Sigmoid colon (tissue), 7 donors: Measurements from ENCODE around the gene IQSEC2. TPM values are rescaled to one million over a fixed set of nuclear protein-coding genes. Genes with fewer than 3 reads are reported as not detected.

ENCODE experiments used
- DNase-seq: peaks from one replicate; pipeline ENCODE4 v3.0.0-alpha.2; 2019
- H3K27ac ChIP-seq, 4 donors: fragments of 200-600 bp; sonication (generic); one replicate each; pipeline ENCODE4 v1.5.1; 2016 to 2019; ENCODE audit warnings: mild to moderate bottlenecking in 1 of 4
- H3K27me3 ChIP-seq, 3 donors: fragments of 200-600 bp; sonication (generic); one replicate each; pipeline ENCODE4 v1.5.1; 2019; ENCODE audit warnings: mild to moderate bottlenecking in 1 of 3
- H3K36me3 ChIP-seq, 4 donors: fragments of 200-600 bp; sonication (generic); one replicate each; pipeline ENCODE4 v1.5.1; 2016 to 2019
- H3K4me1 ChIP-seq, 4 donors: fragments of 200-600 bp; sonication (generic); one replicate each; pipeline ENCODE4 v1.5.1; 2017 to 2019
- H3K4me3 ChIP-seq, 4 donors: fragments of 200-600 bp; sonication (generic); one replicate each; pipeline ENCODE4 v1.5.1; 2017 to 2019; ENCODE audit warnings: mild to moderate bottlenecking in 2 of 4, moderate library complexity in 1 of 4
- H3K9me3 ChIP-seq, 4 donors: fragments of 200-600 bp in 3 of 4; sonication (generic) in 3 of 4; one replicate each; pipeline versions ENCODE4 v1.5.1 to v1.6.1; 2013 to 2019
- CTCF ChIP-seq, 4 experiments: fragments of 450-650 bp in 3 of 4; fragments of 200-600 bp in 1 of 4; IDR thresholded peaks; one replicate each; pipeline ENCODE4 v1.5.1; 2016 to 2019; ENCODE audit warnings: antibody characterized with exemption in 4 of 4, mild to moderate bottlenecking in 3 of 4, moderate library complexity in 2 of 4
- EP300 ChIP-seq, 4 donors: sonication (generic); formaldehyde crosslinking; IDR thresholded peaks; one replicate each; pipeline ENCODE4 v1.6.1; 2017; ENCODE audit warnings: antibody characterized with exemption in 4 of 4
- POLR2A ChIP-seq, 2 donors: fragments of 450-650 bp; IDR thresholded peaks; one replicate each; pipeline ENCODE4 v1.6.1; 2016; ENCODE audit warnings: antibody characterized with exemption in 2 of 2, mild to moderate bottlenecking in 2 of 2, moderate library complexity in 2 of 2
- POLR2AphosphoS5 ChIP-seq, 4 donors: sonication (generic); formaldehyde crosslinking; IDR thresholded peaks; one replicate each; pipeline ENCODE4 v1.6.1; 2017; ENCODE audit warnings: antibody characterized with exemption in 4 of 4
- WGBS, 2 donors: extraction: QIAGEN DNeasy Blood & Tissue Kit; methylation state at CpG; one replicate each; pipeline ENCODE4 v1.1.7; 2013; 5-methylcytosine and 5-hydroxymethylcytosine counted together
- intact Hi-C: fragments of 100-400 bp; cut with DNase I; formaldehyde crosslinking; loops from one replicate; pipeline ENCODE4 v1.15.1; 2023
- polyA plus RNA-seq, 3 donors: library from polyadenylated mRNA; stranded (reverse); fragments of 200-250 nt; gene quantifications; one replicate each; pipeline ENCODE4 v1.2.3, GENCODE V29; 2013
- total RNA-seq, 4 donors: library from RNA; depleted of rRNA; stranded (reverse); fragments of >200 nt; gene quantifications; one replicate each; pipeline ENCODE4 v1.1.0, GENCODE V29; 2016
- donor health status: healthy with polysubstance abuse.
- donor health status: Bipolar disorder and iron deficiency.
- donor health status: healthy.

IQSEC2 gene
- total and polyA plus RNA-seq, 7 donors, result 13.6 to 27.5 (median 19.7) TPM

- TF ChIP-seq CTCF (IDR thresholded peaks at IDR 0.05) (no peak), POLR2AphosphoS5 (IDR thresholded peaks at IDR 0.05) (no peak), EP300 (IDR thresholded peaks at IDR 0.05) (no peak), POLR2A (IDR thresholded peaks at IDR 0.05) (no peak)
- no peak overlapping the region for H3K27ac ChIP-seq
- H3K4me3 ChIP-seq, result no peak overlapping the region
- no peaks in the 10 kb centered on the region for H3K9me3 ChIP-seq
- no peak for DNase-seq
- H3K4me1 ChIP-seq, result peaks cover 0 to 31% (median 14%) of the 10 kb centered on the region in 4 donors
- intact Hi-C loops, result no loop called here
- 27 to 29% methylated on average over 6 of the region's 6 CpGs for whole genome bisulfite sequencing, 2 donors
- no peaks in the 10 kb centered on the region for H3K36me3 ChIP-seq
- H3K27me3 ChIP-seq, result peaks cover 0 to 12% (median 0%) of the 10 kb centered on the region in 3 donors
These were observed 40.6 kb upstream of the IQSEC2 start for GRCh38 chrX:53321943-53322497.

GRCh38 chrX:53321230-53321942 lies 40.0 kb upstream of the IQSEC2 start:
- WGBS, 2 donors, result 1% methylated on average over 56 of the region's 56 CpGs
- Histone ChIP-seq H3K4me1 (peaks cover 0 to 31% (median 14%) of the 10 kb centered on the region in 4 donors), H3K4me3 (peak overlapping the region; percentile 45 to 70 (median 58)), H3K27me3 (peaks cover 0 to 12% (median 0%) of the 10 kb centered on the region in 3 donors), H3K9me3 (no peaks in the 10 kb centered on the region), H3K36me3 (no peaks in the 10 kb centered on the region), H3K27ac (peak overlapping the region in 3 of 4 donors; percentile 43 to 49 (median 44))
- TF ChIP-seq EP300 (IDR thresholded peaks at IDR 0.05), result no peak
- peak in 2 of 4 donors; percentile 41 to 42 for TF ChIP-seq POLR2AphosphoS5 (IDR thresholded peaks at IDR 0.05)
- intact Hi-C loops, result no loop called here
- DNase-seq, result no peak

- DNase-seq, result no peak
- WGBS, 2 donors, result 1% methylated on average over 75 of the region's 75 CpGs
- TF ChIP-seq POLR2A (IDR thresholded peaks at IDR 0.05) (no peak), POLR2AphosphoS5 (IDR thresholded peaks at IDR 0.05) (no peak)
- intact Hi-C loops, result no loop called here
- Histone ChIP-seq H3K4me3 (peak overlapping the region; percentile 45 to 70 (median 58)), H3K9me3 (no peaks in the 10 kb centered on the region), H3K27me3 (peaks cover 0 to 12% (median 0%) of the 10 kb centered on the region in 3 donors), H3K36me3 (no peaks in the 10 kb centered on the region), H3K4me1 (peaks cover 0 to 31% (median 14%) of the 10 kb centered on the region in 4 donors), H3K27ac (peak overlapping the region in 3 of 4 donors; percentile 43 to 49 (median 44))
These were observed 39.3 kb upstream of the IQSEC2 start for GRCh38 chrX:53320543-53321229.

GRCh38 chrX:53319614-53320542 lies 38.5 kb upstream of the IQSEC2 start:
- peaks cover 0 to 12% (median 0%) of the 10 kb centered on the region in 3 donors for H3K27me3 ChIP-seq
- H3K36me3 ChIP-seq, result no peaks in the 10 kb centered on the region
- peak overlapping the region in 1 of 4 donors; percentile 43 for H3K27ac ChIP-seq
- H3K9me3 ChIP-seq, result no peaks in the 10 kb centered on the region
- peaks cover 0 to 31% (median 14%) of the 10 kb centered on the region in 4 donors for H3K4me1 ChIP-seq
- WGBS, 2 donors, result 2 to 3% methylated on average over 31 to 32 of the region's 32 CpGs
- intact Hi-C loops, result loop anchor here (5.0 kb wide), 2 partner anchors 38 to 162 kb away; partner anchors contain the start of gene IQSEC2
- peak overlapping the region; percentile 45 to 70 (median 58) for H3K4me3 ChIP-seq
- TF ChIP-seq POLR2AphosphoS5 (IDR thresholded peaks at IDR 0.05), result no peak
- no peak for TF ChIP-seq EP300 (IDR thresholded peaks at IDR 0.05)
- DNase-seq, result no peak

- TF ChIP-seq POLR2AphosphoS5 (IDR thresholded peaks at IDR 0.05), result no peak
- no peak for TF ChIP-seq EP300 (IDR thresholded peaks at IDR 0.05)
- no peak for TF ChIP-seq POLR2A (IDR thresholded peaks at IDR 0.05)
- no peak for TF ChIP-seq CTCF (IDR thresholded peaks at IDR 0.05)
- DNase-seq, result no peak
- H3K27ac ChIP-seq, result no peak overlapping the region
- H3K4me3 ChIP-seq, result no peak overlapping the region
- no peaks in the 10 kb centered on the region for H3K36me3 ChIP-seq
- WGBS, 2 donors, result 70 to 74% methylated on average over 10 of the region's 10 CpGs
- intact Hi-C loops, result loop anchor here (5.0 kb wide), 2 partner anchors 37 to 163 kb away; partner anchors contain the start of gene IQSEC2
- peaks cover 0 to 8% (median 0%) of the 10 kb centered on the region in 3 donors for H3K27me3 ChIP-seq
- peaks cover 0 to 31% (median 14%) of the 10 kb centered on the region in 4 donors for H3K4me1 ChIP-seq
- no peaks in the 10 kb centered on the region for H3K9me3 ChIP-seq
These were observed 37.5 kb upstream of the IQSEC2 start for GRCh38 chrX:53318766-53319353.
